ENCODE results near the gene SELENOT. TPM values are rescaled to one million over a fixed set of nuclear protein-coding genes. Genes with fewer than 3 reads are reported as not detected.

SELENOT gene
- total and polyA plus RNA-seq, 3 donors from 2014 or later = 118 to 190 (median 135) TPM

GRCh38 chr3:150583028-150583427 is 20.1 kb upstream of the SELENOT start:
- no peaks in the 10 kb centered on the region for H3K27me3 ChIP-seq
- no peaks in the 10 kb centered on the region for H3K4me1 ChIP-seq
- H3K27ac ChIP-seq = no peak overlapping the region
- 83 to 92% methylated on average over 1 of the region's 1 CpG for WGBS, 2 donors
- intact Hi-C loops (cut with DNase I; ENCODE audit: low total_unique reads) = no loop called here
- no peak overlapping the region for H3K4me3 ChIP-seq
- H3K9me3 ChIP-seq = no peaks in the 10 kb centered on the region
- TF ChIP-seq POLR2A (IDR thresholded peaks at IDR 0.05) (no peak), CTCF (IDR thresholded peaks at IDR 0.05) (no peak)
- H3K36me3 ChIP-seq (ENCODE audit: low read depth, missing control alignments) = no peaks in the 10 kb centered on the region
- no peak for DNase-seq

- no peak overlapping the region for H3K27ac ChIP-seq
- H3K36me3 ChIP-seq (ENCODE audit: low read depth, missing control alignments) = no peaks in the 10 kb centered on the region
- no peak for TF ChIP-seq POLR2A (IDR thresholded peaks at IDR 0.05)
- TF ChIP-seq CTCF (IDR thresholded peaks at IDR 0.05) = no peak
- H3K4me3 ChIP-seq = no peak overlapping the region
- no peaks in the 10 kb centered on the region for H3K4me1 ChIP-seq
- no peaks in the 10 kb centered on the region for H3K9me3 ChIP-seq
- 61 to 72% methylated on average over 9 of the region's 9 CpGs for WGBS, 2 donors
- intact Hi-C loops (cut with DNase I; ENCODE audit: low total_unique reads) = no loop called here
- no peaks in the 10 kb centered on the region for H3K27me3 ChIP-seq
- DNase-seq = no peak
These were observed 14.9 kb upstream of the SELENOT start for GRCh38 chr3:150588027-150588830.

- H3K27ac ChIP-seq = no peak overlapping the region
- H3K27me3 ChIP-seq = no peaks in the 10 kb centered on the region
- WGBS, 2 donors = 84 to 87% methylated on average over 6 of the region's 6 CpGs
- intact Hi-C loops (cut with DNase I; ENCODE audit: low total_unique reads) = no loop called here
- H3K9me3 ChIP-seq = no peaks in the 10 kb centered on the region
- no peak for TF ChIP-seq CTCF (IDR thresholded peaks at IDR 0.05)
- no peaks in the 10 kb centered on the region for H3K4me1 ChIP-seq
- H3K36me3 ChIP-seq (ENCODE audit: low read depth, missing control alignments) = no peaks in the 10 kb centered on the region
- no peak overlapping the region for H3K4me3 ChIP-seq
- no peak for DNase-seq
These were observed 13.4 kb upstream of the SELENOT start for GRCh38 chr3:150589759-150590158.

- Histone ChIP-seq H3K27ac (no peak overlapping the region), H3K36me3 (ENCODE audit: low read depth, missing control alignments) (no peaks in the 10 kb centered on the region), H3K27me3 (no peaks in the 10 kb centered on the region), H3K9me3 (no peaks in the 10 kb centered on the region), H3K4me1 (no peaks in the 10 kb centered on the region), H3K4me3 (no peak overlapping the region)
- TF ChIP-seq CTCF (IDR thresholded peaks at IDR 0.05) = no peak
- TF ChIP-seq POLR2A (IDR thresholded peaks at IDR 0.05) = no peak
- WGBS, 2 donors = 86 to 92% methylated on average over 4 of the region's 4 CpGs
- DNase-seq = no peak
- intact Hi-C loops (cut with DNase I; ENCODE audit: low total_unique reads) = no loop called here
These were observed 9.0 kb upstream of the SELENOT start for GRCh38 chr3:150594150-150594549.

- TF ChIP-seq POLR2A (IDR thresholded peaks at IDR 0.05) (no peak), CTCF (IDR thresholded peaks at IDR 0.05) (no peak)
These were observed 5.5 kb upstream of the SELENOT start for GRCh38 chr3:150597646-150598045.

More at GRCh38 chr3:150597646-150598045, 5.5 kb upstream of the SELENOT start:
- Histone ChIP-seq H3K4me1 (peaks cover 12% of the 10 kb centered on the region), H3K27ac (no peak overlapping the region), H3K4me3 (no peak overlapping the region), H3K27me3 (no peaks in the 10 kb centered on the region), H3K9me3 (no peaks in the 10 kb centered on the region), H3K36me3 (ENCODE audit: low read depth, missing control alignments) (no peaks in the 10 kb centered on the region)
- intact Hi-C loops (cut with DNase I; ENCODE audit: low total_unique reads) = no loop called here
- WGBS, 2 donors = 92 to 95% methylated on average over 4 of the region's 4 CpGs
- no peak for DNase-seq

Measured in testis (tissue), 3 donors.